OCI-LY1 (cell line): ENCODE data around the gene BICDL2.

Experiments used
- H2AFZ ChIP-seq: fragments of 200-600 bp; sonication (generic), shearing (Covaris generic); 2 replicates; pipeline ENCODE4 v1.6.0; 2014; ENCODE audit warnings: antibody characterized with exemption, mild to moderate bottlenecking, low read length
- H3F3A ChIP-seq: fragments of 200-600 bp; sonication (generic), shearing (Covaris generic); 2 replicates; pipeline ENCODE4 v1.6.0; 2014; ENCODE audit warnings: mild to moderate bottlenecking, antibody characterized with exemption, low read length, moderate library complexity; ENCODE audit not compliant: insufficient read depth
- H3K27ac ChIP-seq: fragments of 200-600 bp; sonication (generic); 2 replicates; pipeline ENCODE4 v1.5.1; 2014; ENCODE audit warnings: low read length, mixed run types, mild to moderate bottlenecking, low read depth; ENCODE audit not compliant: poor library complexity, severe bottlenecking
- H3K27me3 ChIP-seq: fragments of 200-600 bp; sonication (generic); 2 replicates; pipeline ENCODE4 v1.6.0; 2014; ENCODE audit warnings: antibody characterized with exemption, mild to moderate bottlenecking, low read length, moderate library complexity; ENCODE audit not compliant: insufficient read depth
- H3K36me3 ChIP-seq: fragments of 200-600 bp; sonication (generic); 2 replicates; pipeline ENCODE4 v1.6.1; 2014; ENCODE audit warnings: mild to moderate bottlenecking, antibody characterized with exemption, low read length, moderate library complexity, mixed read lengths; ENCODE audit not compliant: insufficient read depth
- H3K4me1 ChIP-seq: fragments of 200-600 bp; sonication (generic); 2 replicates; pipeline ENCODE4 v1.5.1; 2014; ENCODE audit warnings: mild to moderate bottlenecking, low read length, moderate library complexity; ENCODE audit not compliant: insufficient read depth, severe bottlenecking
- H3K4me2 ChIP-seq: fragments of 200-600 bp; sonication (generic), shearing (Covaris generic); 2 replicates; pipeline ENCODE4 v1.6.1; 2014; ENCODE audit warnings: low read length
- H3K4me3 ChIP-seq: fragments of 200-600 bp; sonication (generic); 2 replicates; pipeline ENCODE4 v1.5.1; 2014; ENCODE audit warnings: low read length, low read depth, mild to moderate bottlenecking, mixed read lengths; ENCODE audit not compliant: poor library complexity, severe bottlenecking
- H3K79me2 ChIP-seq: fragments of 200-600 bp; shearing (Covaris generic); 2 replicates; pipeline ENCODE4 v1.6.1; 2016; ENCODE audit warnings: mixed run types, low read length, mixed read lengths; ENCODE audit not compliant: insufficient read depth
- H3K9ac ChIP-seq: fragments of 200-600 bp; sonication (generic), shearing (Covaris generic); 2 replicates; pipeline ENCODE4 v1.6.1; 2014; ENCODE audit warnings: mild to moderate bottlenecking, low read length, mixed read lengths
- H3K9me2 ChIP-seq: fragments of 200-600 bp; sonication (generic), shearing (Covaris generic); 2 replicates; pipeline ENCODE4 v1.6.1; 2014; ENCODE audit warnings: low read depth, mild to moderate bottlenecking, low read length, mixed read lengths
- H3K9me3 ChIP-seq: fragments of 200-600 bp; shearing (Covaris generic); 2 replicates; pipeline ENCODE4 v1.6.1; 2014; ENCODE audit warnings: low read length, mixed read lengths
- H4K20me1 ChIP-seq: fragments of 200-600 bp; sonication (generic), shearing (Covaris generic); 2 replicates; pipeline ENCODE4 v1.6.0; 2016; ENCODE audit warnings: mild to moderate bottlenecking, low read length; ENCODE audit not compliant: insufficient read depth
- EZH2 ChIP-seq: fragments of 200-600 bp; sonication (generic), shearing (Covaris generic); IDR thresholded peaks from 2 replicates; pipeline ENCODE4 v1.8.0; 2017; ENCODE audit warnings: borderline replicate concordance, mixed run types, mild to moderate bottlenecking, antibody characterized with exemption, low read length, moderate library complexity, mixed read lengths
- TF ChIP-seq, protein P1 (sequence below): fragments of 200-600 bp; sonication (generic), shearing (Covaris generic); IDR thresholded peaks from 2 replicates; pipeline ENCODE4 v1.5.1; 2017; ENCODE audit warnings: mild to moderate bottlenecking, antibody characterized with exemption, low read length, moderate library complexity, mixed read lengths

BICDL2 gene

DNA sequence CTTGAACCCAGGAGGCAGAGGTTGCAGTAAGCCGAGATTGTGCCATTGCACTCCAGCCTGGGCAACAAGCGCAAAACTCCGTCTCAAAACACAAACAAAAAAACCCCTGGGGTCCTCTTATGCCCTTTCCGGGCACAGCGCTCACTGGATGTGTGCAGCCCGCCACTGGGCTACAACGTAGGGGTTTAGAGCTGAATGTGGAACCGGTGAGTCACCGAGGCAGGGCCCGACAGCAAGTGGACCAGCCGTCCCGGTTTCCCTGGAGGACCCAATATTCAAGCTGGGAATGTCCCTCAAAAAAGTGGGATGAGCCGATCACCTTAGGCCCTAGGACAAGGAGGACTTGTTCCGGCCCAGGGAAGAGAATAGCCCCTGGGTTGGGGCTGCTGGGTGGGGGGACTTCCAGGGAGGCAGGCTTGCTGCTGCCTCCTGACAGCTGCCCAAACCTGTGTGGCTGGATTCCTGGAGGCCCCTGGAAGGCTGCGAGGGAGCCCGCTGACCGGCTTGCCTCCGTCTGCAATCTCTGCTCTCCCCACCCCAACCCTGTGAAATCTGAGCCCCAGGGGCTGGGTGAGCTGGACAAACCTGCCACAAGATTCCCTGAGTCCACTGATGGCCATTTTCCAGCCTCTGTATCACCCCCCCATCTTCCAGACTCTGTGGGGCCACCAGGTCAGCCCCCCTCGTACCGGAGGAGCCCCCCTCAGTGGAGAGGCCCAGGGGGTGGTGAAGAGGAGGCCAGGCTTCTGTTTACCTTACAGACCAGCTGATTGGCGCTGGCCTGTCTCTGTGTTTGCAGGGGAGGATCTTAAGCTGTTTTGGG, 27.0 kb downstream of the BICDL2 start:
- Histone ChIP-seq H3K79me2 (no peaks in the 10 kb centered on the region), H3K9me3 (no peaks in the 10 kb centered on the region), H3K4me2 (no peak overlapping the region), H2AFZ (no peak overlapping the region), H3K4me1 (peaks cover 2% of the 10 kb centered on the region), H3K4me3 (no peak overlapping the region), H3K27me3 (peaks cover 29% of the 10 kb centered on the region), H4K20me1 (no peaks in the 10 kb centered on the region), H3F3A (no peaks in the 10 kb centered on the region), H3K27ac (no peak overlapping the region), H3K9me2 (no peaks in the 10 kb centered on the region), H3K36me3 (no peaks in the 10 kb centered on the region), H3K9ac (no peak overlapping the region)
- TF ChIP-seq, protein P1, sequence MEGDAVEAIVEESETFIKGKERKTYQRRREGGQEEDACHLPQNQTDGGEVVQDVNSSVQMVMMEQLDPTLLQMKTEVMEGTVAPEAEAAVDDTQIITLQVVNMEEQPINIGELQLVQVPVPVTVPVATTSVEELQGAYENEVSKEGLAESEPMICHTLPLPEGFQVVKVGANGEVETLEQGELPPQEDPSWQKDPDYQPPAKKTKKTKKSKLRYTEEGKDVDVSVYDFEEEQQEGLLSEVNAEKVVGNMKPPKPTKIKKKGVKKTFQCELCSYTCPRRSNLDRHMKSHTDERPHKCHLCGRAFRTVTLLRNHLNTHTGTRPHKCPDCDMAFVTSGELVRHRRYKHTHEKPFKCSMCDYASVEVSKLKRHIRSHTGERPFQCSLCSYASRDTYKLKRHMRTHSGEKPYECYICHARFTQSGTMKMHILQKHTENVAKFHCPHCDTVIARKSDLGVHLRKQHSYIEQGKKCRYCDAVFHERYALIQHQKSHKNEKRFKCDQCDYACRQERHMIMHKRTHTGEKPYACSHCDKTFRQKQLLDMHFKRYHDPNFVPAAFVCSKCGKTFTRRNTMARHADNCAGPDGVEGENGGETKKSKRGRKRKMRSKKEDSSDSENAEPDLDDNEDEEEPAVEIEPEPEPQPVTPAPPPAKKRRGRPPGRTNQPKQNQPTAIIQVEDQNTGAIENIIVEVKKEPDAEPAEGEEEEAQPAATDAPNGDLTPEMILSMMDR = no peak
- no peak for TF ChIP-seq EZH2

DNA sequence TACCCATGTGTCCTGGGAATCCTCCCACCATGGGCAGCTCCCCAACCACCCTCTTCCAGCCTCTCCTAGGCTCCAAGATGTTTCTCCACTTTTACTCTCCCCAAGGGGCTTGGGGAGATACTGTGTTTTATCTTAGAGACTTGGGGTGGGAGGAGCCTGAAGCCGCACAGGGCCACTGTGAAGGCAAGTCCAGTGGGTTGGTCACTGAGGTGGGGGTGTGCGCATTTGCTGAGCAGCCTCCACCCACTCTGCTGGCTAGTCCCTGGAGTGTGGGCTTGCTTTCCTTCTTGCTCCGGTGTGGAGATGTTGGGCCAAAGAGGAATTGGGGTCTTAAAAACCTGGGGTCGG, 28.1 kb downstream of the BICDL2 start:
- no peaks in the 10 kb centered on the region for H3K9me2 ChIP-seq
- H3K27ac ChIP-seq = no peak overlapping the region
- H3K9ac ChIP-seq = no peak overlapping the region
- no peak overlapping the region for H3K4me2 ChIP-seq
- H4K20me1 ChIP-seq = no peaks in the 10 kb centered on the region
- H3K27me3 ChIP-seq = peaks cover 29% of the 10 kb centered on the region
- no peaks in the 10 kb centered on the region for H3K9me3 ChIP-seq
- no peak for TF ChIP-seq EZH2
- TF ChIP-seq, protein P1 = no peak
- no peak overlapping the region for H2AFZ ChIP-seq
- H3F3A ChIP-seq = no peaks in the 10 kb centered on the region
- H3K79me2 ChIP-seq = no peaks in the 10 kb centered on the region
- no peak overlapping the region for H3K4me3 ChIP-seq
- peaks cover 4% of the 10 kb centered on the region for H3K4me1 ChIP-seq
- H3K36me3 ChIP-seq = no peaks in the 10 kb centered on the region

DNA sequence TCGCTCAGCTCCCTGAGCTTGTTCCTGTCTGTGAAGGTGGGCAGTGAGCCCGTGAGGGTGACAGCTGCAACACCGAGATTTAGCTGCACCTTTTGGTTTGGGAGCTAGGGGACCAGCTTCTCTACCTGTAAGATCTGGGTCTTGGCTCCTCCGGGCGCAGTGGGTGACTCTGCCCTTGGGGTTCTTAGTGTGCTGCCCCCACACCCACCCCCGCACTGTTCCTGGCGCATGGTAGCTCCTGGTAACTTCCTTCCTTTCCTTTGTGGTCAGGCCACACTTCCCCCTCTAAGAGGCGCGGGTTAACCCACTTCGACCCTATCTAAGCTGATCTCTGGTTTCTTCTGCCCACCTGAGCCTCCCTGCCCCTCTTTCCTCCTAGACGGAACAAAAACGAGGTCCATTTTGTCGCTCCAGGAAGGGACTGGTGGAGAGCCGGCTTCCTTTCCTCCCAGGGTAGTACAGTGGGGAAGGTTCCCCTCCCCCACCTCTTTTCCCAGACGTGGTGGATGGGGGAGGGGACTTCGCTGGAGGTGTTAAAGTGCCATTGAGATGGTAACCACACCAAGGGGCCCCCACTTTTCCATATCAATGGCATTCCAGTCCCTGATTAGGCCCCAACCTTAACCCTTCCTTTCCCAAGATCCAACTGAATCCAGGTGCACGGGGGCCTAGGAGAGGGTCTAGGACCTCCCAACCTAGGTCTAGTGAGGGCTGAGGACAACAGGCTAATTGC, 28.6 kb downstream of the BICDL2 start:
- peaks cover 26% of the 10 kb centered on the region for H3K27me3 ChIP-seq
- H3K9ac ChIP-seq = no peak overlapping the region
- no peak for TF ChIP-seq EZH2
- TF ChIP-seq, protein P1 = no peak
- H3F3A ChIP-seq = no peaks in the 10 kb centered on the region
- no peaks in the 10 kb centered on the region for H4K20me1 ChIP-seq
- no peaks in the 10 kb centered on the region for H3K9me3 ChIP-seq
- peaks cover 4% of the 10 kb centered on the region for H3K4me1 ChIP-seq
- no peaks in the 10 kb centered on the region for H3K36me3 ChIP-seq
- no peak overlapping the region for H3K27ac ChIP-seq
- no peak overlapping the region for H3K4me2 ChIP-seq
- H2AFZ ChIP-seq = no peak overlapping the region
- no peak overlapping the region for H3K4me3 ChIP-seq
- H3K9me2 ChIP-seq = no peaks in the 10 kb centered on the region
- H3K79me2 ChIP-seq = no peaks in the 10 kb centered on the region
